GM19025 (cell line): ENCODE measurements around the gene SPDYE6.
"Not testable (repeated sequence)": the region's sequence is repeated elsewhere in the genome, so short reads cannot be mapped to it uniquely, and the experiment has no call there.

Source experiments
- ATAC-seq: cut with Tn5 transposase; IDR thresholded peaks from one replicate; pipeline ENCODE4 v1.9.1; 2021; ENCODE audit warnings: mild to moderate bottlenecking, low read depth, moderate library complexity; ENCODE audit not compliant: unreplicated experiment

SPDYE6 gene

GRCh38 chr7:102356344-102356743, at the start of gene SPDYE6:
TSS of gene SPDYE6 (minus strand) at chr7:102356444. CDS start at chr7:102356023, 421 bp downstream.
- ATAC-seq = not testable (repeated sequence)

- not testable (repeated sequence) for ATAC-seq
Measured at GRCh38 chr7:102404862-102405188, 48.6 kb upstream of the SPDYE6 start.

- peak; percentile 70 for ATAC-seq
Measured at GRCh38 chr7:102404005-102404861, 48.0 kb upstream of the SPDYE6 start.

GRCh38 chr7:102403563-102403962, 47.3 kb upstream of the SPDYE6 start:
- ATAC-seq = no peak

GRCh38 chr7:102400360-102400759, 44.1 kb upstream of the SPDYE6 start:
- no peak for ATAC-seq

GRCh38 chr7:102398543-102398942, 42.3 kb upstream of the SPDYE6 start:
- no peak for ATAC-seq

GRCh38 chr7:102396710-102397019, 40.4 kb upstream of the SPDYE6 start:
- ATAC-seq = no peak

- peak; percentile 98 for ATAC-seq
Measured at GRCh38 chr7:102395873-102396709, 39.8 kb upstream of the SPDYE6 start, which contains the start of gene PRKRIP1. TSS of gene PRKRIP1 (plus strand) at chr7:102396363. CDS start at chr7:102396412, 49 bp downstream.

GRCh38 chr7:102395592-102395872, 39.3 kb upstream of the SPDYE6 start:
- ATAC-seq = no peak

GRCh38 chr7:102393467-102393866, 37.2 kb upstream of the SPDYE6 start:
- no peak for ATAC-seq

GRCh38 chr7:102392330-102392729, 36.1 kb upstream of the SPDYE6 start:
- ATAC-seq = no peak

- no peak for ATAC-seq
Measured at GRCh38 chr7:102390697-102391484, 34.6 kb upstream of the SPDYE6 start.

GRCh38 chr7:102389810-102390209, 33.6 kb upstream of the SPDYE6 start:
- no peak for ATAC-seq

- ATAC-seq = no peak
Measured at GRCh38 chr7:102387064-102387463, 30.8 kb upstream of the SPDYE6 start.

GRCh38 chr7:102381696-102382425, 25.6 kb upstream of the SPDYE6 start:
- not testable (repeated sequence) for ATAC-seq

- ATAC-seq = not testable (repeated sequence)
Measured at GRCh38 chr7:102380837-102381236, 24.6 kb upstream of the SPDYE6 start.

- no peak for ATAC-seq
Measured at GRCh38 chr7:102376964-102377466, 20.8 kb upstream of the SPDYE6 start.

GRCh38 chr7:102372796-102373195, 16.6 kb upstream of the SPDYE6 start:
- ATAC-seq = not testable (repeated sequence)

GRCh38 chr7:102370038-102370437, 13.8 kb upstream of the SPDYE6 start:
- not testable (repeated sequence) for ATAC-seq

GRCh38 chr7:102365390-102365789, 9.1 kb upstream of the SPDYE6 start:
- not testable (repeated sequence) for ATAC-seq
